A673 (cell line): ENCODE measurements around the gene TFDP1. TPM values are rescaled to one million over a fixed set of nuclear protein-coding genes. Genes with fewer than 3 reads are reported as not detected.

Experiments used
- BruUV-seq: library from RNA; stranded (reverse); fragments of 400-500 nt; replicated peaks from 2 replicates; lab custom pipeline; 2021; lab: Mats Ljungman, UMichigan
- CTCF ChIA-PET: fragments of 300-600 bp; sonication (Branson Sonifier 250); formaldehyde crosslinking; loops from one replicate; lab custom pipeline; 2022; ENCODE audit warnings: antibody characterized with exemption; lab: Charles Lee
- POLR2A ChIA-PET: fragments of 300-600 bp; sonication (Branson Sonifier 250); formaldehyde crosslinking; loops from one replicate; lab custom pipeline; 2022; ENCODE audit warnings: antibody characterized with exemption; ENCODE audit not compliant: low non-redundant PET; lab: Charles Lee
- DNase-seq: peaks from one replicate; pipeline ENCODE4 v3.0.0-alpha.2; 2015; ENCODE audit warnings: low spot score
- H3K27ac ChIP-seq: fragments of 200-600 bp; sonication (generic); 2 replicates; pipeline ENCODE4 v1.5.1; 2016; ENCODE audit warnings: mixed run types, low read depth, mild to moderate bottlenecking, mixed read lengths, antibody characterized with exemption, low read length; ENCODE audit not compliant: poor library complexity, severe bottlenecking
- H3K27me3 ChIP-seq: fragments of 200-600 bp; sonication (generic); replicated peaks from 2 replicates; pipeline ENCODE4 v1.6.1; 2017; ENCODE audit warnings: mixed run types, low read depth, mild to moderate bottlenecking, mixed read lengths, antibody characterized with exemption, low read length; ENCODE audit not compliant: insufficient read depth, poor library complexity
- H3K36me3 ChIP-seq: fragments of 200-600 bp; sonication (generic); 2 replicates; pipeline ENCODE4 v1.6.1; 2016; ENCODE audit warnings: mixed run types, mild to moderate bottlenecking, mixed read lengths, antibody characterized with exemption, low read length; ENCODE audit not compliant: insufficient read depth, poor library complexity, severe bottlenecking
- H3K4me1 ChIP-seq: fragments of 200-600 bp; sonication (generic); 2 replicates; pipeline ENCODE4 v1.6.1; 2017; ENCODE audit warnings: mixed run types, mild to moderate bottlenecking, mixed read lengths, antibody characterized with exemption, low read length; ENCODE audit not compliant: insufficient read depth, poor library complexity, severe bottlenecking
- H3K4me3 ChIP-seq: fragments of 200-600 bp; sonication (generic); 2 replicates; pipeline ENCODE4 v1.5.1; 2016; ENCODE audit warnings: low read depth, mixed run types, mild to moderate bottlenecking, mixed read lengths, low read length; ENCODE audit not compliant: poor library complexity, severe bottlenecking
- H3K9me3 ChIP-seq: fragments of 200-600 bp; sonication (generic); 2 replicates; pipeline ENCODE4 v1.6.1; 2016; ENCODE audit warnings: mixed run types, low read depth, mild to moderate bottlenecking, mixed read lengths, antibody characterized with exemption, low read length; ENCODE audit not compliant: poor library complexity, severe bottlenecking
- EZH2 ChIP-seq: fragments of 200-600 bp; sonication (generic); IDR thresholded peaks from 2 replicates; pipeline ENCODE4 v1.6.1; 2017; ENCODE audit warnings: borderline replicate concordance, low read depth, mild to moderate bottlenecking, mixed read lengths, antibody characterized with exemption, low read length; ENCODE audit not compliant: poor library complexity, severe bottlenecking
- intact Hi-C: fragments of 100-400 bp; cut with micrococcal nuclease; formaldehyde crosslinking; loops from one replicate; pipeline ENCODE4 v1.10.0; 2022; ENCODE audit not compliant: unreplicated experiment
- total RNA-seq: library from RNA; stranded (reverse); gene quantifications from 2 replicates; pipeline ENCODE4 v1.2.3, GENCODE V29; 2021
- TF ChIP-seq, protein P1 (sequence below): fragments of 300-800, 200-600 bp; sonication (generic); conservative IDR thresholded peaks from 2 replicates; pipeline ENCODE4 v1.5.1; 2017; ENCODE audit warnings: low read depth, mild to moderate bottlenecking, antibody characterized with exemption, low read length, moderate library complexity, mixed read lengths

Gene TFDP1
- total RNA-seq, 1 experiment from 2014 or later = 153 TPM

DNA sequence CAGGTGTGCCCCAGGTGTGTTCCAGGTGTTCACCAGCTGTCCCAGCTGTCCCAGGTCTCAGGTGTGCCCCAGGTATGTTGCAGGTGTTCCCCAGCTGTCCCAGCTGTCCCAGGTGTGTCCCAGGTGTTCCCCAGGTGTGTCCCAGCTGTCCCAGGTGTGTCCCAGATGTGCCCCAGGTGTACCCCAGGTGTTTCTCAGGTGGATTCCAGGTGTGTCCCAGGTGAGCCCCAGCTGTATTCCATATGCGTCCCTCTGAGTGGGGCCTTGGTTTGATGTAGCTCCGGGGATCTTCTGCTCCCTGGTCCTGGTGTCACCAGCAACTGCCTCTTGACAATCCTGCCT is 81.7 kb downstream of the TFDP1 start:
- H3K36me3 ChIP-seq = no peaks in the 10 kb centered on the region
- no peak for TF ChIP-seq EZH2
- TF ChIP-seq, protein P1, sequence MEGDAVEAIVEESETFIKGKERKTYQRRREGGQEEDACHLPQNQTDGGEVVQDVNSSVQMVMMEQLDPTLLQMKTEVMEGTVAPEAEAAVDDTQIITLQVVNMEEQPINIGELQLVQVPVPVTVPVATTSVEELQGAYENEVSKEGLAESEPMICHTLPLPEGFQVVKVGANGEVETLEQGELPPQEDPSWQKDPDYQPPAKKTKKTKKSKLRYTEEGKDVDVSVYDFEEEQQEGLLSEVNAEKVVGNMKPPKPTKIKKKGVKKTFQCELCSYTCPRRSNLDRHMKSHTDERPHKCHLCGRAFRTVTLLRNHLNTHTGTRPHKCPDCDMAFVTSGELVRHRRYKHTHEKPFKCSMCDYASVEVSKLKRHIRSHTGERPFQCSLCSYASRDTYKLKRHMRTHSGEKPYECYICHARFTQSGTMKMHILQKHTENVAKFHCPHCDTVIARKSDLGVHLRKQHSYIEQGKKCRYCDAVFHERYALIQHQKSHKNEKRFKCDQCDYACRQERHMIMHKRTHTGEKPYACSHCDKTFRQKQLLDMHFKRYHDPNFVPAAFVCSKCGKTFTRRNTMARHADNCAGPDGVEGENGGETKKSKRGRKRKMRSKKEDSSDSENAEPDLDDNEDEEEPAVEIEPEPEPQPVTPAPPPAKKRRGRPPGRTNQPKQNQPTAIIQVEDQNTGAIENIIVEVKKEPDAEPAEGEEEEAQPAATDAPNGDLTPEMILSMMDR = no peak
- no peak overlapping the region for H3K27ac ChIP-seq
- POLR2A ChIA-PET = no interaction called here
- intact Hi-C loops = no loop called here
- H3K4me1 ChIP-seq = no peaks in the 10 kb centered on the region
- H3K9me3 ChIP-seq = peaks cover 6% of the 10 kb centered on the region
- no peak overlapping the region for H3K4me3 ChIP-seq
- DNase-seq = no peak
- CTCF ChIA-PET = no interaction called here
- H3K27me3 ChIP-seq = no peaks in the 10 kb centered on the region
- no TSS peak for BruUV-seq

DNA sequence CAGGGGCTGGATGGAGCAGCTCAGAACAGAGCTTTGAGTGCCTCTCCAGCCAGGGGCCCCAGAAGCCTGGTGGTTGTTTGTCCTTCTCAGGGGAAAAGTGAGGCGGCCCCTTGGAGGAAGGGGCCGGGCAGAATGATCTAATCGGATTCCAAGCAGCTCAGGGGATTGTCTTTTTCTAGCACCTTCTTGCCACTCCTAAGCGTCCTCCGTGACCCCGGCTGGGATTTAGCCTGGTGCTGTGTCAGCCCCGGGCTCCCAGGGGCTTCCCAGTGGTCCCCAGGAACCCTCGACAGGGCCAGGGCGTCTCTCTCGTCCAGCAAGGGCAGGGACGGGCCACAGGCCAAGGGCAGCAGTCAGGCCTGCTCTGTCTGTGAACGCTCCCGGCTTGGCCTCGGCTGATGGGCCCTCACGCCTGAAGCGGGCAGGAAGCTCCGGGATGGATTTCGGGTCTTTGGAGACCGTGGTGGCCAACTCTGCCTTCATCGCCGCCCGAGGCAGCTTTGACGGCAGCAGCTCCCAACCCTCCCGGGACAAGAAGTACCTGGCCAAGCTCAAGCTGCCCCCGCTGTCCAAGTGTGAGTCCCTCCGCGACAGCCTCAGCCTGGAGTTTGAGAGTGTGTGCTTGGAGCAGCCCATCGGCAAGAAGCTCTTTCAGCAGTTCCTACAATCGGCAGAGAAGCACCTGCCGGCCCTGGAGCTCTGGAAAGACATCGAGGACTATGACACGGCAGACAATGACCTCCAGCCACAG is 82.6 kb downstream of the TFDP1 start, which contains the start of gene GRK1:
GRK1 (plus strand) TSS at position 269 of the 751 bp plus-strand sequence; CDS start at position 437, 168 bp downstream.
- TF ChIP-seq EZH2 = no peak
- TF ChIP-seq, protein P1 = no peak
- ChIA-PET CTCF (interaction anchor here (1.0 kb wide), 1 partner anchor 57 kb away, joined by 4 read pairs; no protein-coding TSS in a partner anchor), POLR2A (no interaction called here)
- peak; percentile 42 for DNase-seq
- BruUV-seq = no TSS peak
- intact Hi-C loops = no loop called here
- no peaks in the 10 kb centered on the region for H3K9me3 ChIP-seq
- no peak within 1 kb of the TSS for H3K4me3 ChIP-seq
- no peaks in the 10 kb centered on the region for H3K36me3 ChIP-seq
- no peaks in the 10 kb centered on the region for H3K4me1 ChIP-seq
- H3K27me3 ChIP-seq = no peaks in the 10 kb centered on the region
- H3K27ac ChIP-seq = no peak within 1 kb of the TSS

DNA sequence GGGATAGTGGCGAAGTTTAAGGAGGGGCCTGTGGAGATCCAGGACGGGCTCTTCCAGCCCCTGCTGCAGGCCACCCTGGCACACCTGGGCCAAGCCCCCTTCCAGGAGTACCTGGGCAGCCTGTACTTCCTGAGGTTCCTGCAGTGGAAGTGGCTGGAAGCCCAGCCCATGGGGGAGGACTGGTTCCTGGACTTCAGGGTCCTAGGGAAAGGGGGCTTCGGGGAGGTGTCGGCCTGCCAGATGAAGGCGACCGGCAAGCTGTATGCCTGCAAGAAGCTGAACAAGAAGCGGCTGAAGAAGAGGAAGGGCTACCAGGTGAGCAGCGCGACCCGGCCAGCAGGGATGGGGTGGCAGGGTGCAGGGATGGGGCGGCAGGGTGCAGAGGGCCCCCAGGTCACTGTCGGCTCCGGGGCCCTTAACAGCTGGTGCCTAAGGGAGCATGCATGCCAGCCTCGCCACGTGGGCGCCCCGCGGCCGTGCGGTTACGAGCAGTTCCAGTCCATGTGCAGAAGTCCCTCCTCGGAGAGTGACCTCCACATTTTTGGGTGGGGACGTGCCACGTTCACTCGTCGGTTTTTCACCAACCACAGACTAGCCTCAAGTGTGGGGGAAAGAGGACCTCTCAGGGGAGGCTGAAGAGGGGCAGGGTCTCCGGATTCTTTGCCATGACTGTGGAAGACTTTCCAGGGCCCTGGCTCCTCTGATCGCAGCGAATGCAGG is 83.4 kb downstream of the TFDP1 start:
- Histone ChIP-seq H3K27me3 (no peaks in the 10 kb centered on the region), H3K9me3 (no peaks in the 10 kb centered on the region), H3K27ac (no peak overlapping the region), H3K4me1 (no peaks in the 10 kb centered on the region), H3K4me3 (no peak overlapping the region), H3K36me3 (no peaks in the 10 kb centered on the region)
- BruUV-seq = no TSS peak
- POLR2A ChIA-PET = no interaction called here
- DNase-seq = no peak
- TF ChIP-seq EZH2 = no peak
- TF ChIP-seq, protein P1 = no peak
- CTCF ChIA-PET = interaction anchor here (1.0 kb wide), 1 partner anchor 57 kb away, joined by 4 read pairs; no protein-coding TSS in a partner anchor
- intact Hi-C loops = no loop called here
